ENCODE results near the gene AGAP4.
"Not testable (repeated sequence)": the region's sequence is repeated elsewhere in the genome, so short reads cannot be mapped to it uniquely, and the experiment has no call there.

Gene AGAP4

GRCh38 chr10:45847400-45847799 lies at the start of gene AGAP4:
TSS of gene AGAP4 (minus strand) at chr10:45847500. CDS start at chr10:45847347, 153 bp downstream.
- not testable (repeated sequence) for DNase-seq (ENCODE audit: low read depth in 2 of 2)

- DNase-seq (ENCODE audit: low read depth in 2 of 2): not testable (repeated sequence)
These were observed 43.4 kb upstream of the AGAP4 start for GRCh38 chr10:45890721-45891120.

DNA sequence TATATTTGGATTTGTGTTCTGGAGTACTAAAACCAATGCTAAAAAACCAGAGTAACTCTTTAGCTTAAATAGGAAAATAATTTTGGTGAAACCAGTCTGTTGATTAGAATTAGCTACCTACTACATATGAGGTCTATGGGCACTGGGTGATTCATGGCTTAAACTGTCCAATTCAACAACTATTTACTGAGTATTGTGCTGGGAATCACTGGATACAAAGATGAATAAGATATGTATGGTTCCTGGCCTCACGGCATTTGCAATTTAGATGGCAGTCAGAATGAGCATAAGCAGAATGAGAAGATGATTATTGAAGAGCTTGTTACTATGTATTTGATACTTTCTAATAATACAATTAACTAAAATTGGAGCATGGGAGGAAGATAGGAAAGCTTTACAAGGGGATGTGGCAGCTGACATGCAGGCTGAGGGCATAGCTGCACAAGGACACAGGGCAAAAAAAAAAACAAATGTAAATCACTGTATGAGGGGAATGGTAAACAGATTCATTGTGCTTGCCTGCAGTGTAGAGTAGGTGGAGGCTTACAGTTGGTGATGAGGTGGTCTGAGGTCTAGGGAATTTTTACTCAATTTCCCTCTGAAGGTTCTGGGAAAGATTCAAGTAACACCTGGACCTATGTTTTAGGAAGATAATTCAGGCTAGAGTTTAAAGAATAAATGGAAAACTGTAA lies 42.4 kb upstream of the AGAP4 start:
- not testable (repeated sequence) for DNase-seq (ENCODE audit: low read depth in 2 of 2)

- DNase-seq (ENCODE audit: low read depth in 2 of 2): not testable (repeated sequence)
These were observed 35.6 kb upstream of the AGAP4 start for GRCh38 chr10:45882880-45883279.

- DNase-seq (ENCODE audit: low read depth in 2 of 2): not testable (repeated sequence)
These were observed 18.1 kb upstream of the AGAP4 start for GRCh38 chr10:45865404-45865803.

- DNase-seq (ENCODE audit: low read depth in 2 of 2): not testable (repeated sequence)
These were observed 17.0 kb upstream of the AGAP4 start for GRCh38 chr10:45864264-45864663.

GRCh38 chr10:45863632-45864031 lies 16.3 kb upstream of the AGAP4 start:
- not testable (repeated sequence) for DNase-seq (ENCODE audit: low read depth in 2 of 2)

- not testable (repeated sequence) for DNase-seq (ENCODE audit: low read depth in 2 of 2)
These were observed 10.6 kb upstream of the AGAP4 start for GRCh38 chr10:45857931-45858330.

GRCh38 chr10:45848467-45848866 lies 1.2 kb upstream of the AGAP4 start:
- not testable (repeated sequence) for DNase-seq (ENCODE audit: low read depth in 2 of 2)

DNA sequence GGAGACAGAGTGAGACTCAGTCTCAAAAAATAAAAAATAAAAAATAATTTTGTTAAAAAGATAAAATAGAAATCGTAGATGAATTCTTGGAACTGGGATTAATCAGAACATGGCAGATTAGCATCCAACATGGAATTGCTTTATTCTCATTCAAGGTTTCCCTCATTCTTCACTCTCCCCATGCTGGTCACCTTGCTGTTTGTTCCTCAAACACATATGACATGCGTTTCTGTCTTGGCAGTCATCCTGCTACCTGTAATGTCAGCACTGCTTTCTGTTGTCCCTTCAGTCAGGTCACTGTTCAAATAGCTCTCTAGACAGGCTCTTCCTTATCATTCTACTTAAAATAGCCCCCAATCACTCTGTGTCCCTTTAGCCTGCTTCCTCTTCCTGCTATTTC lies 24.4 kb downstream of the AGAP4 start:
- not testable (repeated sequence) for DNase-seq (ENCODE audit: low read depth in 2 of 2)

DNA sequence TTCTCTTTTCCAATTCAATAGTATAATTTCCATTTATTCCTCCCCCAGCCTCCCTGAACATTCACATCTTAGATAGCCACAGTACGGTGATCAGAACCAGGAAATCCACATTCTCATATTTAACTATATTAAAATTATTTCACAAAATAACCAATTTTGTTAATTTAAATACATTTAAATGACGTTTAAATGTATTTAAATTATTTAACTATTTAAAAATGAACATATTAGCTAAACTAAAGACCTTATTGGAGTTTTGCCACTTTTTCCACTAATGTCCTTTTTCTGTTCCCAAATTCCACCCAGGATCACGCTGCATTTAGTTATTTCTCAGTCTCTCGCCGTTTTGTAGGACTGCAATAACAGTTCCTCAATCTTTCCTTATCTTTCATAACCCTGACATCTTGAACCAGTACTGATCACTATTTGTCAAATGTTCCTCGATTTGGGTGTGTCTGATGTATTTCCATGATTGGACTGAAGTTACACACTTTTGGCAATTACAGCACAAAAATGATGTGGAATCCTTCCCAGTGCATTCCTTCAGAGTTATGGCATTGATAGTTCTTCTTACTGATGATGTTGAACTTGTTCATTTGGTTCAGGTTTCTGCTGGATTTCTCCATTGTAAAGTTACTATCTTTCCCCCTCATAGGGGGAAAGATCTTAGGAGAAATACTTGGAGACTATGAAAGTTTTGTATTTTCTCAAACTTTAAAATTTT lies 27.0 kb downstream of the AGAP4 start:
- not testable (repeated sequence) for DNase-seq (ENCODE audit: low read depth in 2 of 2)

DNA sequence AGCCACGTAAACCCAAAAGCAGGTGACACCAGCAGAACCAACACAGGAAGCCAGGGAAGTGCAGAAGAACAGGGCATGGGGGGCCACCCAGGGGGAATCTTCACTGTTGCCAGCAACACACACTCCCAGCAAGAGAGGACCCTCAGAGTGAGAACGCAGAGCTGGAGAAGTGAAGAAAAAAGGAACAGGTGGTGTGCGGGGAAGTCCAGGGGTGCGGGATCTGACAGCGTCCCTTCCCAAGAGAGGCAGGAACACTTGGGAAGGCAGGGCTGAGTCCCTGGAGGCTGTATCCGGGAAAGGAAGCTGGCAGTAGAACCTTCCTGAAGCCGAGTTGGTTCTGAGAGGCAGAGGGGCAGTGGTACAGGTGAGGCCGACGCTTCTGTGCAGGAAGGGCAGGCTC lies 27.7 kb downstream of the AGAP4 start:
- no peak for DNase-seq (ENCODE audit: low read depth in 2 of 2)

DNA sequence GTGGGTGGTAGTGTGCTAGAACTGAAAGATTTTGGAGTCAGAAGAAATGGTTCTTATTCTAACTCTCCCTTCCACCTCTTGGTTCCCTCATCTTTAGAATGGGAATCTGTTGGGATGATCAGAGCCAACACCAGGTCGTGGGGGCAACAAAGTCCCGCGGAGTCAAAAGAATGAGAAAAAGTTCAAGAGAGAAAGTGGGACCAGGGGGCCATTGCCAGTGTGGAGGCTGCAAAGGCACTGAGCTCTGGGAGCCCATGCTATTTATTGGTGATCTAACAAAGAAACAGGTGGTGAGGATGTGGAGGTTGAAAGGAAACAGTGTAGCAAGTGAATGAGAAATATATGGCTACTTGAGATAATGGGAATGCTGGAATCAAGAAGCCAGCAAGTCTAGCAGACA lies 29.4 kb downstream of the AGAP4 start:
- no peak for DNase-seq (ENCODE audit: low read depth in 2 of 2)

- no peak for DNase-seq (ENCODE audit: low read depth in 2 of 2)
These were observed 30.0 kb downstream of the AGAP4 start for GRCh38 chr10:45817130-45817859.

GRCh38 chr10:45814146-45814545 lies 33.2 kb downstream of the AGAP4 start:
- not testable (repeated sequence) for DNase-seq (ENCODE audit: low read depth in 2 of 2)

GRCh38 chr10:45812959-45813358 lies 34.3 kb downstream of the AGAP4 start:
- DNase-seq (ENCODE audit: low read depth in 2 of 2): not testable (repeated sequence)

GRCh38 chr10:45811075-45811474 lies 36.2 kb downstream of the AGAP4 start:
- DNase-seq (ENCODE audit: low read depth in 2 of 2): no peak

GRCh38 chr10:45809837-45810236 lies 37.5 kb downstream of the AGAP4 start:
- DNase-seq (ENCODE audit: low read depth in 2 of 2): no peak

DNA sequence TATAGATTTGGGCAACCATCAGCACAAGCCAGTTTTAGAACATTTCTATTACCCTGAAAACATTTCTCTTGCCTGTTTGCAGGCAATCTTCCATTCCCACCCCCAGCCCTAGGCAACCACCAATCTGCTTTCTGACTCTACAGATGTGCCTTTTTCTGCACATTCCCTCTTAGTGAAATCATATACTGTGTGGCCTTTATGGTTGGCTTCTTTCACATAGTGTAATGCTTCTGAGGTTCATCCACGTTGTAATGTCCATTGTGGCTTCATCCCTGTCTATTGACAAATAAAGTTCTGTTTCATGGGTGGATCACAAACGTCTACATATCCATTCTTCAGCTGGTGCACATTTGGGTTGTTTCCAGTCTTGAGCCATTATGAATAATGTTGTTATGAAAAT lies 42.3 kb downstream of the AGAP4 start:
- DNase-seq (ENCODE audit: low read depth in 2 of 2): not testable (repeated sequence)

GRCh38 chr10:45803060-45804010 lies 44.0 kb downstream of the AGAP4 start:
- DNase-seq (ENCODE audit: low read depth in 2 of 2): not testable (repeated sequence)

DNA sequence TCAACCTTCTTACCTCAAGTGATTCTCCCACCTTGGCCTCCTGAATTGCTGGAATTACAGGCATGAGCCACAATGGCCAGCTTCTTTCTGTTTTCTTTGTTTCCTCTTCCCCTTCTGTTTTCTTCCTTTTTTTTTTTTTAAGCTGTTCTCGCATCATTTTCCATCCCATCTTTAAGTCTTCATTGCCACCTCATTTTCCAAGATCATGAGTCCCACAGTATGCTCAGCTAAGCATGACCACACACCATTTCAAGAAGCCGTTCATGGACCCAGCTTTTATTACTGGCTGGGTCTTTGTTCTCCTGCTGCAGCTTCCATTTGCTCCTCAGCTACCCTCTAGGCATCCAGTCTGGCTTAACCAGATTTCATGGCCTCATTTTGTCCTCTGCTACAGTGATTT lies 52.5 kb downstream of the AGAP4 start:
- not testable (repeated sequence) for DNase-seq (ENCODE audit: low read depth in 2 of 2)

All from stimulated activated CD4-positive, alpha-beta T cell treated with anti-CD3 and anti-CD28 coated beads, Interleukin-12 subunit alpha, Interleukin-12 subunit beta, amount 100 ng/mL, for 24 hours (primary cell).